ENCODE measurements around the gene BOK.
"Not testable (repeated sequence)": the region's sequence is repeated elsewhere in the genome, so short reads cannot be mapped to it uniquely, and the experiment has no call there.

Gene BOK

GRCh38 chr2:241574911-241575623, 16.5 kb downstream of the BOK start:
- DNase-seq: no peak

GRCh38 chr2:241575624-241576292, 17.2 kb downstream of the BOK start:
- DNase-seq: no peak

- no peak for DNase-seq
Observed at GRCh38 chr2:241576293-241576654, 17.7 kb downstream of the BOK start.

GRCh38 chr2:241577413-241578122, 19.0 kb downstream of the BOK start:
- no peak for DNase-seq

- DNase-seq: no peak
Observed at GRCh38 chr2:241579281-241579680, 20.7 kb downstream of the BOK start.

GRCh38 chr2:241582328-241582727, 23.8 kb downstream of the BOK start:
- no peak for DNase-seq

- no peak for DNase-seq
Observed at GRCh38 chr2:241582806-241583205, 24.3 kb downstream of the BOK start.

GRCh38 chr2:241584436-241584835, 25.9 kb downstream of the BOK start:
- DNase-seq: no peak

- DNase-seq: no peak
Observed at GRCh38 chr2:241586564-241587264, 28.2 kb downstream of the BOK start.

- not testable (repeated sequence) for DNase-seq
Observed at GRCh38 chr2:241589863-241590262, 31.3 kb downstream of the BOK start.

GRCh38 chr2:241590496-241591455, 32.2 kb downstream of the BOK start:
- DNase-seq: not testable (repeated sequence)

- no peak for DNase-seq
Observed at GRCh38 chr2:241592126-241592845, 33.7 kb downstream of the BOK start.

GRCh38 chr2:241593271-241593670, 34.7 kb downstream of the BOK start:
- DNase-seq: no peak

GRCh38 chr2:241595600-241596140, 37.1 kb downstream of the BOK start:
- no peak for DNase-seq

- DNase-seq: no peak
Observed at GRCh38 chr2:241597561-241597960, 39.0 kb downstream of the BOK start.

- DNase-seq: no peak
Observed at GRCh38 chr2:241598061-241598460, 39.5 kb downstream of the BOK start.

GRCh38 chr2:241598487-241598886, 39.9 kb downstream of the BOK start:
- no peak for DNase-seq

- DNase-seq: no peak
Observed at GRCh38 chr2:241599615-241600014, 41.1 kb downstream of the BOK start.

GRCh38 chr2:241601841-241602240, 43.3 kb downstream of the BOK start:
- no peak for DNase-seq

- DNase-seq: no peak
Observed at GRCh38 chr2:241602720-241603119, 44.2 kb downstream of the BOK start.

- no peak for DNase-seq
Observed at GRCh38 chr2:241603686-241604085, 45.1 kb downstream of the BOK start.

Measured in stimulated activated CD4-positive, alpha-beta T cell treated with anti-CD3 and anti-CD28 coated beads, Interleukin-4, amount 100 ng/mL, for 24 hours (primary cell).